A549 (cell line): ENCODE results near the gene FOSL2.

ENCODE experiments used
- CEBPB ChIP-seq, 2 experiments: fragments of >200 bp in 1 of 2; sonication (Bioruptor Twin) in 1 of 2; formaldehyde crosslinking in 1 of 2; IDR thresholded peaks; 2 replicates each; pipeline ENCODE4 v1.6.1; 2012 to 2016
- EP300 ChIP-seq, 2 experiments: fragments of >200 bp; sonication (Bioruptor Twin); formaldehyde crosslinking; IDR thresholded peaks; 2 replicates in 1 of 2; 3 replicates in 1 of 2; pipeline ENCODE4 v1.6.1; 2016 to 2017
- JUNB ChIP-seq: fragments of >200 bp; sonication (Bioruptor Twin); formaldehyde crosslinking; IDR thresholded peaks from 2 replicates; pipeline ENCODE4 v1.6.1; 2016
- TF ChIP-seq, protein P1 (sequence below): fragments of >200 bp; sonication (Bioruptor Twin); formaldehyde crosslinking; IDR thresholded peaks from 3 replicates; pipeline ENCODE4 v1.5.1; 2016

DNA sequence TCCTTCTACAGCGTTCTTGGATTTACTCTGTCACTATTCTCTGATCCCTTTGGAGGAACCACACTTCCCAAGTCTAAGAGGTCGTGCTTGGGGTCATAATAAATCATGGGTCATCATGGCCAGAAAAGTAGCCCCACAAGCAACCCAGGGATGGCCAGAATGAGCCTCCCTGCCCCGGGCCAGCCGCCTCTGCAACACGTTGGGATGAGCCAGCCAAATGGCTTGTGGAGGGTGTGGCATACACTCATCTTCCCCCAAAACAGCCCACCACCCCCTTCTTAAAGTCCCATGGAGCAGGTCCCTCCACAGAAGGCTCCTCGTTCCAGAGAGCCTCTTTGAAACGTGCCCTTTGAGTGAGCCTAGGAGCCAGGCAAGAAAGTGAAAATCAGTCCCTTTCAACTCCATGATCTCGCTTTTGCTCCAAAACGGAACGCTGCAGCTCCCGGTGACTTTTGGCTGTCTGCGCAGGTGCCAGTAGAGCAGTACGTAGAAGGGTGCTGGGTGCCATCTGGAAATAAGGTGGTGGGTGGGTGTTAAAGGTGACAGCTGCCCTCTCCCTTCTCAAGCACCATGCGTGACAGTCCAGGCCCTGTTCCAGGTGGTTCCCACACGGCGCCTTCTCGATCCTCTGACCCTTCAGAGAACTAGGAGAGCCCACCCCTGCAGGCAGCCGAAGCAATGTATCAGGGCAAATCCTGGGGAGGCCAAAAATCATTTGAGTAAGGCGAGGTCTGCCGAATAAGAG lies 48.5 kb upstream of the FOSL2 start:
- no peak for TF ChIP-seq CEBPB (IDR thresholded peaks at IDR 0.05)
- TF ChIP-seq, protein P1, sequence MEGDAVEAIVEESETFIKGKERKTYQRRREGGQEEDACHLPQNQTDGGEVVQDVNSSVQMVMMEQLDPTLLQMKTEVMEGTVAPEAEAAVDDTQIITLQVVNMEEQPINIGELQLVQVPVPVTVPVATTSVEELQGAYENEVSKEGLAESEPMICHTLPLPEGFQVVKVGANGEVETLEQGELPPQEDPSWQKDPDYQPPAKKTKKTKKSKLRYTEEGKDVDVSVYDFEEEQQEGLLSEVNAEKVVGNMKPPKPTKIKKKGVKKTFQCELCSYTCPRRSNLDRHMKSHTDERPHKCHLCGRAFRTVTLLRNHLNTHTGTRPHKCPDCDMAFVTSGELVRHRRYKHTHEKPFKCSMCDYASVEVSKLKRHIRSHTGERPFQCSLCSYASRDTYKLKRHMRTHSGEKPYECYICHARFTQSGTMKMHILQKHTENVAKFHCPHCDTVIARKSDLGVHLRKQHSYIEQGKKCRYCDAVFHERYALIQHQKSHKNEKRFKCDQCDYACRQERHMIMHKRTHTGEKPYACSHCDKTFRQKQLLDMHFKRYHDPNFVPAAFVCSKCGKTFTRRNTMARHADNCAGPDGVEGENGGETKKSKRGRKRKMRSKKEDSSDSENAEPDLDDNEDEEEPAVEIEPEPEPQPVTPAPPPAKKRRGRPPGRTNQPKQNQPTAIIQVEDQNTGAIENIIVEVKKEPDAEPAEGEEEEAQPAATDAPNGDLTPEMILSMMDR = no peak
- no peak for TF ChIP-seq JUNB
- no peak for TF ChIP-seq EP300 (IDR thresholded peaks at IDR 0.05)
